ENCODE data around the gene CACNG8. TPM values are rescaled to one million over a fixed set of nuclear protein-coding genes. Genes with fewer than 3 reads are reported as not detected.
"Not testable (repeated sequence)": the region's sequence is repeated elsewhere in the genome, so short reads cannot be mapped to it uniquely, and the experiment has no call there.

The CACNG8 gene

DNA sequence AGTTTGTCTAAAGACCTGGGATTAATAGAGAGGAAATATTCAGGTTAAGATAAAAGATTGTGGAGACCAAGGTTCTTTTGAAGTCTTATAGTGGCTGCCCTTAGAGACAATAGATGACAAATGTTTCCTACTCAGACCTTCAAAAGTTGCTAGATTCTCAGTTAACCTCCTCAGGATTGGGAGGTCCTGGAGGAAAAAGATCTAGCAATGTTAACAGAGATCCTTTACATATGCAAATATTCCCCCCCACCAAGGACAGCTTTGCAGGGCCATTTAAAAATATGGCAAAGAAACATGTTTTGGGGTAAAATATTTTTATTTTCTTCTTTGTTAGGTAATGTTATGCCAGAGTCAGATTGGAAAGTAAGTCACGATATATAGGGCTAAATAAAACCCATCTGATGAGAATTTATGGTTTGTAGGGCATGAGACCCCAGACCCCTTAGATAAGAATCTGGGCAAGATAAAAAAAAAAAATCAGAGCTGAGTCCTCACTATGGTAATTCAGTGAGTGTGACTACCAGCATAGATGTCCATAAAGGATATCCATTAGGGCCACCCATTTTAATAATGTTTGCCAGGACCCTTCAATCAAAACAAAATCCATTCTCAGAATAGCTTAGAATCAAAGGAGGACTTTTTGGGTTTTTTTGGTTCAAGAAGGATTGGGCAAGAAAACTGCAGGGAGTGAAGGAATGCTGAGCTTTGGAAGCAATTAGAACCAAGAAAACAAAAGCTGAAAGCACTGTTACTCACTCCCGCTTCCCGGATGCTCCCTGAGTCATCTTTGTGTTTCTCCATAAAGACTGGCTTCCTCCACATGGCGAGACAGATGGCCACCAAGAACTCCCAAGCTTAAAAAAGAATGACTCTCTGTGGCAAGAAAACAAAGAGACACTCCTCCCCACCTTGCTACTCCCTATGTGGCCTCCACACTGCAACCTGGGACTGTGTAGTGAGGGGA lies 72.8 kb downstream of the CACNG8 start:
- no peak overlapping the region for H3K4me3 ChIP-seq (ENCODE audit: insufficient read depth in 1 of 2, low read depth in 1 of 2, low read length in 2 of 2)
- H2BK15ac ChIP-seq (ENCODE audit: low read depth, poor library complexity, severe bottlenecking): no peak overlapping the region
- H3K27me3 ChIP-seq (ENCODE audit: control insufficient read depth in 1 of 2, insufficient read depth in 1 of 2, low read length in 2 of 2): no peaks in the 10 kb centered on the region
- no peak overlapping the region for H2AFZ ChIP-seq (ENCODE audit: low read depth, low read length)
- H3K23ac ChIP-seq (ENCODE audit: low read length in 2 of 2): no peak overlapping the region
- H3K4ac ChIP-seq (ENCODE audit: low read depth in 1 of 2, low read length in 2 of 2): no peak overlapping the region
- WGBS: 39% methylated on average over 3 of the region's 4 CpGs
- H4K8ac ChIP-seq (ENCODE audit: low read length): no peak overlapping the region
- no peak overlapping the region for H2BK5ac ChIP-seq (ENCODE audit: low read depth, low read length, poor library complexity, severe bottlenecking)
- H3K9me3 ChIP-seq (ENCODE audit: control insufficient read depth, low read length): no peaks in the 10 kb centered on the region
- no peaks in the 10 kb centered on the region for H3K79me1 ChIP-seq (replicated peaks; ENCODE audit: low read length, poor library complexity, severe bottlenecking)
- DNase-seq: peak; percentile 63
- no peak overlapping the region for H3K27ac ChIP-seq (ENCODE audit: low read length, poor library complexity, severe bottlenecking)
- H3K18ac ChIP-seq (ENCODE audit: low read depth in 1 of 2, low read length in 2 of 2): no peak overlapping the region
- H3K4me1 ChIP-seq (ENCODE audit: control insufficient read depth, insufficient read depth, low read depth, low read length): no peaks in the 10 kb centered on the region
- H3K14ac ChIP-seq (ENCODE audit: low read length in 2 of 2): no peak overlapping the region
- H3K4me2 ChIP-seq (ENCODE audit: low read length, poor library complexity, severe bottlenecking): no peak overlapping the region
- no peak overlapping the region for H2BK120ac ChIP-seq (ENCODE audit: low read depth, low read length)
- no peak overlapping the region for H4K91ac ChIP-seq (ENCODE audit: low read length)
- no peak overlapping the region for H2BK12ac ChIP-seq (ENCODE audit: low read length in 2 of 2)
- peak overlapping the region; percentile 73 for H3K9ac ChIP-seq (ENCODE audit: low read length)
- no peaks in the 10 kb centered on the region for H3K36me3 ChIP-seq (ENCODE audit: control insufficient read depth in 1 of 2, insufficient read depth in 2 of 2, low read depth in 1 of 2, low read length in 2 of 2)
- no peak overlapping the region for H2AK5ac ChIP-seq (ENCODE audit: low read length, severe bottlenecking)

DNA sequence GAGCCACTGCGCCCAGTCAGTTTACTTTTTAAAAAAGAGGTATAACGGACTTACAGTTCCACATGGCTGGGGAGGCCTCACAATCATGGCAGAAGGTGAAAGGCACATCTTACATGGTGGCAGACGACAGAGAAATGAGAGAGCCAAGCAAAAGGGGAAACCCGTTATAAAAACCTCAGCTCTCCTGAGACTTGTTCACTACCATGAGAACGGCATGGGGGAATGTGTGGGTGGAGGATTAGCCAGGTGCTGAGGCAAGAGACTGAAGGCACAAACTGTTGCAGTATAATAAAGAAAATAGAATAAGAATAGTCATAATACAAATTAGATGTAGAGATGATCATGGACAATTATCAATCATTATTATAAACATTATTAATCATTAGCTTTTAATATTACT lies 73.8 kb downstream of the CACNG8 start:
- not testable (repeated sequence) for DNase-seq; H4K91ac ChIP-seq (ENCODE audit: low read length); H3K9ac ChIP-seq (ENCODE audit: low read length); H3K4me2 ChIP-seq (ENCODE audit: low read length, poor library complexity, severe bottlenecking); H2BK5ac ChIP-seq (ENCODE audit: low read depth, low read length, poor library complexity, severe bottlenecking); H3K18ac ChIP-seq (ENCODE audit: low read depth in 1 of 2, low read length in 2 of 2); H2BK15ac ChIP-seq (ENCODE audit: low read depth, poor library complexity, severe bottlenecking); H3K27me3 ChIP-seq (ENCODE audit: control insufficient read depth in 1 of 2, insufficient read depth in 1 of 2, low read length in 2 of 2); H2BK120ac ChIP-seq (ENCODE audit: low read depth, low read length); H3K4me1 ChIP-seq (ENCODE audit: control insufficient read depth, insufficient read depth, low read depth, low read length); H3K4ac ChIP-seq (ENCODE audit: low read depth in 1 of 2, low read length in 2 of 2); H3K27ac ChIP-seq (ENCODE audit: low read length, poor library complexity, severe bottlenecking); H3K36me3 ChIP-seq (ENCODE audit: control insufficient read depth in 1 of 2, insufficient read depth in 2 of 2, low read depth in 1 of 2, low read length in 2 of 2); H2AFZ ChIP-seq (ENCODE audit: low read depth, low read length); H3K79me1 ChIP-seq (replicated peaks; ENCODE audit: low read length, poor library complexity, severe bottlenecking); H2AK5ac ChIP-seq (ENCODE audit: low read length, severe bottlenecking); H3K14ac ChIP-seq (ENCODE audit: low read length in 2 of 2); H4K8ac ChIP-seq (ENCODE audit: low read length); H3K4me3 ChIP-seq (ENCODE audit: insufficient read depth in 1 of 2, low read depth in 1 of 2, low read length in 2 of 2); H3K23ac ChIP-seq (ENCODE audit: low read length in 2 of 2); H2BK12ac ChIP-seq (ENCODE audit: low read length in 2 of 2); H3K9me3 ChIP-seq (ENCODE audit: control insufficient read depth, low read length)
- WGBS: 95% methylated on average over 4 of the region's 5 CpGs

Small RNA genes within 50 kb of the gene (small RNA-seq; reads per million reads assigned to genes)
- gene AC012314.20 (ENCODE audit: low read depth): not detected
